Parathyroid adenoma (tissue), 2 donors: ENCODE results near the gene TMEM63B.
"Not testable (repeated sequence)": the region's sequence is repeated elsewhere in the genome, so short reads cannot be mapped to it uniquely, and the experiment has no call there.

ENCODE experiments used
- H2AFZ ChIP-seq: fragments of 300-600 bp; sonication (generic); one replicate; pipeline ENCODE4 v1.7.0; 2017; ENCODE audit warnings: antibody characterized with exemption, mild to moderate bottlenecking
- H3K27ac ChIP-seq: fragments of 300-600 bp; sonication (generic); one replicate; pipeline ENCODE4 v1.7.0; 2017
- H3K27me3 ChIP-seq: fragments of 300-600 bp; sonication (generic); one replicate; pipeline ENCODE4 v1.7.0; 2017; ENCODE audit warnings: low read length; ENCODE audit not compliant: control insufficient read depth, insufficient read depth
- H3K36me3 ChIP-seq: fragments of 300-600 bp; sonication (generic); one replicate; pipeline ENCODE4 v1.7.0; 2017; ENCODE audit warnings: low read length; ENCODE audit not compliant: control insufficient read depth, insufficient read depth
- H3K4me1 ChIP-seq: fragments of 300-600 bp; sonication (generic); one replicate; pipeline ENCODE4 v1.7.0; 2017; ENCODE audit warnings: control low read depth
- H3K4me2 ChIP-seq: fragments of 300-600 bp; sonication (generic); one replicate; pipeline ENCODE4 v1.7.0; 2017; ENCODE audit warnings: low read length
- H3K4me3 ChIP-seq: fragments of 300-600 bp; sonication (generic); one replicate; pipeline ENCODE4 v1.7.0; 2017; ENCODE audit warnings: low read depth, low read length
- H3K79me2 ChIP-seq: fragments of 300-600 bp; sonication (generic); one replicate; pipeline ENCODE4 v1.7.0; 2017; ENCODE audit warnings: control low read depth
- H3K9ac ChIP-seq: fragments of 300-600 bp; sonication (generic); one replicate; pipeline ENCODE4 v1.7.0; 2017; ENCODE audit warnings: mild to moderate bottlenecking
- H3K9me3 ChIP-seq: fragments of 300-600 bp; sonication (generic); one replicate; pipeline ENCODE4 v1.7.0; 2017; ENCODE audit warnings: low read length; ENCODE audit not compliant: control insufficient read depth
- TF ChIP-seq, protein P1 (sequence below): fragments of 300-600 bp; sonication (generic); IDR thresholded peaks from one replicate; pipeline ENCODE4 v1.7.0; 2017; ENCODE audit warnings: antibody characterized with exemption, mild to moderate bottlenecking
- donor health status: primary hyperparathyroidism.

Gene TMEM63B

GRCh38 chr6:44179648-44180047 is 52.3 kb downstream of the TMEM63B start:
- Histone ChIP-seq H3K27ac (no peak overlapping the region), H3K27me3 (no peaks in the 10 kb centered on the region), H3K79me2 (no peaks in the 10 kb centered on the region), H3K9ac (no peak overlapping the region), H3K9me3 (no peaks in the 10 kb centered on the region), H3K4me1 (no peaks in the 10 kb centered on the region), H3K4me2 (no peak overlapping the region), H2AFZ (no peak overlapping the region), H3K4me3 (no peak overlapping the region), H3K36me3 (no peaks in the 10 kb centered on the region)
- TF ChIP-seq, protein P1, sequence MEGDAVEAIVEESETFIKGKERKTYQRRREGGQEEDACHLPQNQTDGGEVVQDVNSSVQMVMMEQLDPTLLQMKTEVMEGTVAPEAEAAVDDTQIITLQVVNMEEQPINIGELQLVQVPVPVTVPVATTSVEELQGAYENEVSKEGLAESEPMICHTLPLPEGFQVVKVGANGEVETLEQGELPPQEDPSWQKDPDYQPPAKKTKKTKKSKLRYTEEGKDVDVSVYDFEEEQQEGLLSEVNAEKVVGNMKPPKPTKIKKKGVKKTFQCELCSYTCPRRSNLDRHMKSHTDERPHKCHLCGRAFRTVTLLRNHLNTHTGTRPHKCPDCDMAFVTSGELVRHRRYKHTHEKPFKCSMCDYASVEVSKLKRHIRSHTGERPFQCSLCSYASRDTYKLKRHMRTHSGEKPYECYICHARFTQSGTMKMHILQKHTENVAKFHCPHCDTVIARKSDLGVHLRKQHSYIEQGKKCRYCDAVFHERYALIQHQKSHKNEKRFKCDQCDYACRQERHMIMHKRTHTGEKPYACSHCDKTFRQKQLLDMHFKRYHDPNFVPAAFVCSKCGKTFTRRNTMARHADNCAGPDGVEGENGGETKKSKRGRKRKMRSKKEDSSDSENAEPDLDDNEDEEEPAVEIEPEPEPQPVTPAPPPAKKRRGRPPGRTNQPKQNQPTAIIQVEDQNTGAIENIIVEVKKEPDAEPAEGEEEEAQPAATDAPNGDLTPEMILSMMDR, result no peak

DNA sequence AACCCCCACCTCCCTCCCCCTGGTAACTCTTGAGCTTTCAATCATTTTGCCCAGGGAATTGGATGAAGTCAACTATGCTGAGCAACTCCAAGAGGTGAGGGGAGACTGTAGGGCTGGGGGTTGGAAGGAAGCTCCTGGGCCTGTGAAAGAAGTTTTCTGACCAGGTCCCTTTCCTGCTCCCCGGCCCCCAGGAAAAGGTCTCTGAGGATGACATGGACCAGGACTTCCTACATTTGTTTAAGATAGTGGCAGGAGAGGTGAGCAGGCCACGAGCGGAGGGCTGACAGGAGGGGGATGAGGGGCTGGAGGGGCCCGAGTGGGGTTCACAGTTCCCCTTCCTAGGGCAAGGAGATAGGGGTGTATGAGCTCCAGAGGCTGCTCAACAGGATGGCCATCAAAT is 53.1 kb downstream of the TMEM63B start:
- Histone ChIP-seq H3K79me2 (no peaks in the 10 kb centered on the region), H3K27ac (no peak overlapping the region), H3K4me3 (no peak overlapping the region), H3K4me2 (no peak overlapping the region), H3K9me3 (no peaks in the 10 kb centered on the region), H3K9ac (no peak overlapping the region), H3K27me3 (no peaks in the 10 kb centered on the region), H3K4me1 (no peaks in the 10 kb centered on the region), H3K36me3 (no peaks in the 10 kb centered on the region), H2AFZ (no peak overlapping the region)
- TF ChIP-seq, protein P1, result no peak

DNA sequence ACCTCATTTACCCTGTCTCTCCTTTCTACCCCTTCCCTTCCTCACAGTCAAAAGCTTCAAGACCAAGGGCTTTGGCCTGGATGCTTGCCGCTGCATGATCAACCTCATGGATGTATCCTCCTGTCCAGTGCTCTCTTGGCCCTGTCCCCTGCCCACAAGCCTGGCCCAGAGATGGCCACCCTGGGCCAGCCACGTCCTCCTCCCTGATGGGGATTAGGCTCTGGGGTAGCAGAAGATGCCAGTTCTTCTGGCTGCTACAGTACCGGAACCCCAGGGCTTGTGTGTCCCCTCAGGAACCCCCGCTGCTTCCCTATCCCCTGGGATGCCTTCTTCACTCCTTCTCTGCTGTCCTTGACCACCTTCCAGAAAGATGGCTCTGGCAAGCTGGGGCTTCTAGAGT is 53.5 kb downstream of the TMEM63B start:
- TF ChIP-seq, protein P1, result no peak
- Histone ChIP-seq H3K27ac (no peak overlapping the region), H3K27me3 (no peaks in the 10 kb centered on the region), H3K9me3 (no peaks in the 10 kb centered on the region), H2AFZ (no peak overlapping the region), H3K9ac (no peak overlapping the region), H3K4me1 (no peaks in the 10 kb centered on the region), H3K36me3 (no peaks in the 10 kb centered on the region), H3K4me2 (no peak overlapping the region), H3K4me3 (no peak overlapping the region), H3K79me2 (no peaks in the 10 kb centered on the region)

DNA sequence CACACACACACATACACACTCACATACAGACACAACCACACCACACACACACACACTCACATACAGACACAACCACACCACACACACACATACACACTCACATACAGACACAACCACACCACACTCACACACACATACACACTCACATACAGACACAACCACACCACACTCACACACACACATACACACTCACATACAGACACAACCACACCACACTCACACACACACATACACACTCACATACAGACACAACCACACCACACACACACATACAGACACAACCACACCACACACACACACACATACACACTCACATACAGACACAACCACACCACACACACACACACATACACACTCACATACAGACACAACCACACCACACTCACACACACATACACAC is 54.4 kb downstream of the TMEM63B start:
- H3K9ac ChIP-seq, H3K4me2 ChIP-seq, H3K4me3 ChIP-seq, H3K36me3 ChIP-seq, H3K4me1 ChIP-seq, H3K79me2 ChIP-seq, H3K9me3 ChIP-seq, H3K27me3 ChIP-seq, H2AFZ ChIP-seq, H3K27ac ChIP-seq: not testable (repeated sequence)

DNA sequence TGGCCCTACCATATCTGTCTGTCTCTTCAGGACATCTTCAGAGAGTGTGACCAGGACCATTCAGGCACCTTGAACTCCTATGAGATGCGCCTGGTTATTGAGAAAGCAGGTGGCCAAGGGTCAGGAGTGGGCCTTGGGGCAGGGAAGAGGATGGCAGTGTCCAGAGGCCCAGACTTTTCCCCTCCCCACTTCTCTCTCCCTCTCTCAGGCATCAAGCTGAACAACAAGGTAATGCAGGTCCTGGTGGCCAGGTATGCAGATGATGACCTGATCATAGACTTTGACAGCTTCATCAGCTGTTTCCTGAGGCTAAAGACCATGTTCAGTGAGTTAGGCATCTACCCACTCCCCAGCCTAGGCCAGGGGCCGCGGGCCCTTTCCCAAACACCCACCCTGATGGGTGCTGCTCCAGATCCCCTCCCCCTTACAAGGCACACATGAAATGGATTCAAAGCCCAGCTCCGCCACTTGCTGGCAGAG is 55.6 kb downstream of the TMEM63B start:
- H3K4me1 ChIP-seq, result no peaks in the 10 kb centered on the region
- H3K4me3 ChIP-seq, result no peak overlapping the region
- H3K4me2 ChIP-seq, result no peak overlapping the region
- H3K9me3 ChIP-seq, result no peaks in the 10 kb centered on the region
- no peak overlapping the region for H3K9ac ChIP-seq
- no peaks in the 10 kb centered on the region for H3K27me3 ChIP-seq
- no peak overlapping the region for H3K27ac ChIP-seq
- H3K36me3 ChIP-seq, result no peaks in the 10 kb centered on the region
- no peak overlapping the region for H2AFZ ChIP-seq
- no peaks in the 10 kb centered on the region for H3K79me2 ChIP-seq
- TF ChIP-seq, protein P1, result no peak
